Mucosa of descending colon (tissue), 3 donors: ENCODE results near the gene HIBCH. TPM values are rescaled to one million over a fixed set of nuclear protein-coding genes. Genes with fewer than 3 reads are reported as not detected.
A peak's percentile ranks its signal among the peaks of the same experiment; 100 is the strongest.

ENCODE experiments used
- ATAC-seq: fragments of 200-7000 bp; cut with Tn5 transposase; one replicate; pipeline ENCODE4 v1.9.1; 2020; ENCODE audit warnings: mild to moderate bottlenecking, moderate library complexity
- DNase-seq, 3 donors: peaks; one replicate each; pipeline ENCODE4 v3.0.0-alpha.2; 2020
- H3K36me3 ChIP-seq: fragments of 200-600 bp; one replicate; pipeline ENCODE4 v1.8.0; 2021; ENCODE audit warnings: low read depth, mild to moderate bottlenecking
- H3K4me1 ChIP-seq: fragments of 200-600 bp; one replicate; pipeline ENCODE4 v1.8.0; 2021; ENCODE audit warnings: low read depth, mild to moderate bottlenecking
- H3K4me3 ChIP-seq: fragments of 200-600 bp; one replicate; pipeline ENCODE4 v1.8.0; 2021; ENCODE audit warnings: mild to moderate bottlenecking
- H3K9me3 ChIP-seq: fragments of 200-600 bp; one replicate; pipeline ENCODE4 v1.8.0; 2021; ENCODE audit warnings: mild to moderate bottlenecking
- intact Hi-C, 2 donors: fragments of 100-400 bp; cut with DNase I in 1 of 2; cut with micrococcal nuclease in 1 of 2; formaldehyde crosslinking; loops; one replicate each; pipeline versions ENCODE4 v1.11.0 to v1.11.1; 2022; cut with DNase I, micrococcal nuclease
- long read RNA-seq, 2 donors: library from polyadenylated mRNA; unstranded; transcript quantifications; one replicate each; pipeline ENCODE4 v2.0.0, GENCODE V29; 2019 to 2021
- total RNA-seq, 3 donors: library from RNA; stranded (reverse); fragmentation: NEBNext Ultra II Directional in 2 of 3; extraction: Animal tissue kit (Norgen Biotek cat#: 25700) in 2 of 3; gene quantifications; one replicate each; pipeline versions ENCODE4 v1.2.1 to v1.2.4, GENCODE V29; 2021 to 2023
- TF ChIP-seq, protein P1 (sequence below): fragments of 200-600 bp; IDR thresholded peaks from one replicate; pipeline ENCODE4 v1.8.0; 2022; ENCODE audit warnings: antibody characterized with exemption, mild to moderate bottlenecking
- donor health status: DM: no; HTN: no; CAD: no; lungs with moderate emphysema.
- donor health status: DM: no; HTN: no; CAD: no.
- donor health status: DM: no; HTN: yes; CAD: no.

Gene HIBCH, protein sequence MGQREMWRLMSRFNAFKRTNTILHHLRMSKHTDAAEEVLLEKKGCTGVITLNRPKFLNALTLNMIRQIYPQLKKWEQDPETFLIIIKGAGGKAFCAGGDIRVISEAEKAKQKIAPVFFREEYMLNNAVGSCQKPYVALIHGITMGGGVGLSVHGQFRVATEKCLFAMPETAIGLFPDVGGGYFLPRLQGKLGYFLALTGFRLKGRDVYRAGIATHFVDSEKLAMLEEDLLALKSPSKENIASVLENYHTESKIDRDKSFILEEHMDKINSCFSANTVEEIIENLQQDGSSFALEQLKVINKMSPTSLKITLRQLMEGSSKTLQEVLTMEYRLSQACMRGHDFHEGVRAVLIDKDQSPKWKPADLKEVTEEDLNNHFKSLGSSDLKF
- total RNA-seq = 10 to 100 TPM; 46.5 to 79.3 (median 46.7) TPM
- long read RNA-seq, donor 1, transcript HIBCH-201 (14 exons, 1,939 nt) = major isoform, 57 of 80 reads
- long read RNA-seq, donor 1, partial matches to known transcripts = 4 of 80 reads
- long read RNA-seq, donor 1, other reads (novel, unspliced or antisense) = 17 of 80 reads
- long read RNA-seq, donor 2, transcript HIBCH-201 (14 exons, 1,939 nt) = major isoform, 50 of 71 reads
- long read RNA-seq, donor 2, partial matches to known transcripts = 4 of 71 reads
- long read RNA-seq, donor 2, other reads (novel, unspliced or antisense) = 14 of 71 reads

DNA sequence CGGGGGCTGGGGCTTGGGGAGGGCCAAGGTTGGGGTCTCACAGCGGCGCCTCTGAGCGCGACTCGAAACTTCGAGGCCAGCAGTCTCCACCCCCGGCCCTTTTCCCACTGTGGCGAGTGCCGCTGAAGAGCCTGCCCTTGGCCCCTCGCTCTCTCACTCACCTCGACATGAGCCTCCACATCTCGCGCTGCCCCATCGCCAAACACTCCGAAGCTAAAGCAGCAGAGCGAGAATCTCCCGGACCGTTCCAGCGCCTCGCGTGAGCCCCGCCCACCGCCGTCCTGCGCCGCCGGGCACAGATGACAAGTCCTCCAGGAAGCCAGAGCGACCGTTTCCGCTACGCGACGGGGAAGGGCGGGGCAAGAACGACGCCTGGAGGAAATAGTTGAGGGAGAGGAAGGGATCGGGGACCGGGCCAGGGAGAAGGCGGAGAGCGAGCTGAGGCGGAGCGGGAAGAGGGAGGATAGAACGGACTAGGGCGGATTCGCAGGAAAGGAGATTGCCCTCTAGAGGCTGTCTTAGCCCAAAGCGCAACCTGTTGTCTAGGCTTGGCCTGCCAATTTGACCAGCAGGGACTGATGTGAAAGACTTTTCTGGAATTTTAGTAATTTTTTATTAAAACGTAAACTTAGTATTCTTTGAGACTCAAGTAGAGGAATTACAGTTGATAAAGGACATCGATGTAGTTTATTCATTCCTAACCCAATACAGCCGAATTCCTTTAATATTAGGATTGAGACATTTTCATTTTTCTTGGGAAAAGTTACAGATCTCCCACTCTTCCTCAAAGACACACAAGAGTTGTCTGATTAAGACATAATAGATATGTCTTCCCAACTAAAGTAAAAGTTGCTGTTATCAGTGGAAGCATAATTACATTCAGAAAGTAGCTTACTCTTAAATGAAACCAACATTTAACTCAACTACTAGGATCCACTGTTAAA lies at the start of gene HIBCH:
TSS of gene HIBCH (minus strand) at position 272 of the 944 bp plus-strand sequence. CDS start at position 196, 76 bp downstream.
- TF ChIP-seq, protein P1, sequence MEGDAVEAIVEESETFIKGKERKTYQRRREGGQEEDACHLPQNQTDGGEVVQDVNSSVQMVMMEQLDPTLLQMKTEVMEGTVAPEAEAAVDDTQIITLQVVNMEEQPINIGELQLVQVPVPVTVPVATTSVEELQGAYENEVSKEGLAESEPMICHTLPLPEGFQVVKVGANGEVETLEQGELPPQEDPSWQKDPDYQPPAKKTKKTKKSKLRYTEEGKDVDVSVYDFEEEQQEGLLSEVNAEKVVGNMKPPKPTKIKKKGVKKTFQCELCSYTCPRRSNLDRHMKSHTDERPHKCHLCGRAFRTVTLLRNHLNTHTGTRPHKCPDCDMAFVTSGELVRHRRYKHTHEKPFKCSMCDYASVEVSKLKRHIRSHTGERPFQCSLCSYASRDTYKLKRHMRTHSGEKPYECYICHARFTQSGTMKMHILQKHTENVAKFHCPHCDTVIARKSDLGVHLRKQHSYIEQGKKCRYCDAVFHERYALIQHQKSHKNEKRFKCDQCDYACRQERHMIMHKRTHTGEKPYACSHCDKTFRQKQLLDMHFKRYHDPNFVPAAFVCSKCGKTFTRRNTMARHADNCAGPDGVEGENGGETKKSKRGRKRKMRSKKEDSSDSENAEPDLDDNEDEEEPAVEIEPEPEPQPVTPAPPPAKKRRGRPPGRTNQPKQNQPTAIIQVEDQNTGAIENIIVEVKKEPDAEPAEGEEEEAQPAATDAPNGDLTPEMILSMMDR = peak; percentile 62
- Histone ChIP-seq H3K9me3 (no peaks in the 10 kb centered on the region), H3K4me3 (peak within 1 kb of the TSS; percentile 29), H3K4me1 (peaks cover 17% of the 10 kb centered on the region), H3K36me3 (no peaks in the 10 kb centered on the region)
- ATAC-seq = peak; percentile 98
- intact Hi-C loops = no loop called here
- peak; percentile 99 for DNase-seq

DNA sequence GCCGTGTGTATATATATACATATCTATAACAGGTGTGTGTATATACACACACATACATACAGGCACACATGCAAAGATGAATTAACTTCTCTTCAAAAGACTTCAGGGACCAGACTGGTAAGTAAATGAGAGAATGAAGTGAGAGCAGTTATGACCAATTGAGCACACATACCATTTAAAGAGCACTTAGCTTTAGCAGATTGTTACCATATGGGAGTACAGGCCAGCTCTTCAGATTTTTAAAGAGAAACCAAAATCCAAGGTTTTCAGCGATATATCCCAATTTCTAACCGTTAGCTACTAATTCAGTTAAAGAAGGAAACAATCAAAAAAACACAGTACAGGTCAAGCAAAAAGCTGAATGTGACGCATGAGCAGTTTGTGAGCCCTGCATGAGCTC lies 47.5 kb upstream of the HIBCH start:
- TF ChIP-seq, protein P1 = no peak
- intact Hi-C loops = loop anchor here in 1 of 2 donors (10.0 kb wide), 1 partner anchor 282 kb away; no protein-coding TSS in a partner anchor
- DNase-seq = no peak
- no peak for ATAC-seq
- Histone ChIP-seq H3K9me3 (no peaks in the 10 kb centered on the region), H3K36me3 (no peaks in the 10 kb centered on the region), H3K4me1 (no peaks in the 10 kb centered on the region), H3K4me3 (no peak overlapping the region)

DNA sequence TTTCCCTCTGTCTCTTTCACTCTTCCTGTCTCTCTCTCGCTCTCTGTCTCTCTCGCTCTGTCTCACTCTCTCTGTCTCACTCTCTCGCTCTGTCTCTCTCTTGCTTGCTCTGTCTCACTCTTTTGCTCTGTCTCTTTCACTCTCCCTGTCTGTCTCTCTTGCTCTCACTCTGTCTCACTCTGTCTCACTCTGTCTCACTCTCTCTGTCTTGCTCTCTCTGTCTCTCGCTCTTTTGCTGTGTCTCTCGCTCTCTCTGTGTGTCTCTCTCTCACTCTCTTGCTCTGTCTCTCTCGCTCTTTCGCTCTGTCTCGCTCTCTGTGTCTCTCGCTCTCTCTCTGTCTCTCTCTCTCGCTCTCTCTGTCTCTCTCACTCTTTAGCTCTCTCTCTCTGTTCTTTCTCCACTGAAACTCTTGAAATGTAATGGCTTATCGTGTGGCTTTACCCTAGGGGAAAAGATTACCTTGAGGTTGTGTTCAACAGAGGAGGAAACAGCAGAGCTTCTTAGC lies 46.7 kb upstream of the HIBCH start:
- TF ChIP-seq, protein P1 = no peak
- no peaks in the 10 kb centered on the region for H3K36me3 ChIP-seq

DNA sequence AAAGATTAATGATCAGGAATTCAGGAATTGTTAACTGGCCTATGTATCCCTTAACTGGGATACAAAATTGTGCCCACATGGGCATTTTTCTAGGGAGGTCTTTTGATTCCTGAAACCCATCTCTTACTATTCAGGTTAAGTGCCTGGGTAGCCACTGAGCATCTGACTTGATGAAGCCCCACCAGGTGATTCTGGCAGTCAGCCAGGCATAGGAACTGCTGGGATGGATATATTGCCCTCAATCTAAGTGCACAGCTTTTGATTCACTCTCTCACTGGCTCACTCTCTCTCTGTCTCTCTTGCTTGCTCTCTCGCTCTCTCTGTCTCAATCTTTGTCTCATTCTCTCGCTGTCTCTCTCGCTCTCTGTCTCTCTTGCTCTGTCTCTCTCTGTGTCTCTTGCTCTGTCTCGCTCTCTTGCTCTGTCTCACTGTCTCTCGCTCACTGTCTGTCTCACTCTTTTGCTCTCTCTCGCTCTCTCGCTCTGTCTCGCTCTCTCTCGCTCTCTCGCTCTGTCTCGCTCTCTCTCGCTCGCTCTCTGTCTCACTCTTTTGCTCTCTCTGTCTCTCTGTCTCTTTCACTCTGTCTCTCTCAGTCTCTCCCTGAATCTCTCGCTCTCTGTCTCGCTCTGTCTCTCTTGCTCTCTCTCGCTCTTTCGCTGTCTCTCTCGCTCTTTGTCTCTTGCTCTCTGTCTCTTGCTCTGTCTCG lies 46.0 kb upstream of the HIBCH start:
- H3K4me1 ChIP-seq = no peaks in the 10 kb centered on the region
- intact Hi-C loops = loop anchor here in 1 of 2 donors (10.0 kb wide), 1 partner anchor 281 kb away; no protein-coding TSS in a partner anchor
- H3K36me3 ChIP-seq = no peaks in the 10 kb centered on the region
- H3K4me3 ChIP-seq = no peak overlapping the region
- ATAC-seq (no peak), DNase-seq (no peak)
- H3K9me3 ChIP-seq = no peaks in the 10 kb centered on the region
- TF ChIP-seq, protein P1 = no peak

More for the DNA sequence above, 46.7 kb upstream of the HIBCH start:
- Histone ChIP-seq H3K4me1 (no peaks in the 10 kb centered on the region), H3K4me3 (no peak overlapping the region), H3K9me3 (no peaks in the 10 kb centered on the region)
- intact Hi-C loops = loop anchor here in 1 of 2 donors (10.0 kb wide), 1 partner anchor 282 kb away; no protein-coding TSS in a partner anchor
- no peak for DNase-seq
- no peak for ATAC-seq
